SK-N-MC (cell line): Measurements from ENCODE around the gene SHISA6.

Experiments used
- EZH2 ChIP-seq: fragments of 200-600 bp; sonication (generic); IDR thresholded peaks from one replicate; pipeline ENCODE4 v1.6.1; 2017; ENCODE audit warnings: antibody characterized with exemption
- FOXP2 ChIP-seq: optimal IDR thresholded peaks from 2 replicates; pipeline ENCODE3; 2011; ENCODE audit warnings: mild to moderate bottlenecking, moderate library complexity; ENCODE audit not compliant: insufficient read depth; ENCODE audit errors: extremely low read length, control extremely low read depth
- POLR2AphosphoS5 ChIP-seq: IDR thresholded peaks from 2 replicates; pipeline ENCODE4 v1.6.1; 2012; ENCODE audit warnings: mild to moderate bottlenecking, low read depth, low read length, borderline replicate concordance

GRCh38 chr17:11303773-11304394 lies 62.9 kb downstream of the SHISA6 start:
- no peak for TF ChIP-seq EZH2
- no peak for TF ChIP-seq FOXP2
- TF ChIP-seq POLR2AphosphoS5, result no peak
